ENCODE data around the gene APOO.

GRCh38 chrX:23805389-23805788, 102.3 kb downstream of the APOO start:
- TF ChIP-seq, protein P1, sequence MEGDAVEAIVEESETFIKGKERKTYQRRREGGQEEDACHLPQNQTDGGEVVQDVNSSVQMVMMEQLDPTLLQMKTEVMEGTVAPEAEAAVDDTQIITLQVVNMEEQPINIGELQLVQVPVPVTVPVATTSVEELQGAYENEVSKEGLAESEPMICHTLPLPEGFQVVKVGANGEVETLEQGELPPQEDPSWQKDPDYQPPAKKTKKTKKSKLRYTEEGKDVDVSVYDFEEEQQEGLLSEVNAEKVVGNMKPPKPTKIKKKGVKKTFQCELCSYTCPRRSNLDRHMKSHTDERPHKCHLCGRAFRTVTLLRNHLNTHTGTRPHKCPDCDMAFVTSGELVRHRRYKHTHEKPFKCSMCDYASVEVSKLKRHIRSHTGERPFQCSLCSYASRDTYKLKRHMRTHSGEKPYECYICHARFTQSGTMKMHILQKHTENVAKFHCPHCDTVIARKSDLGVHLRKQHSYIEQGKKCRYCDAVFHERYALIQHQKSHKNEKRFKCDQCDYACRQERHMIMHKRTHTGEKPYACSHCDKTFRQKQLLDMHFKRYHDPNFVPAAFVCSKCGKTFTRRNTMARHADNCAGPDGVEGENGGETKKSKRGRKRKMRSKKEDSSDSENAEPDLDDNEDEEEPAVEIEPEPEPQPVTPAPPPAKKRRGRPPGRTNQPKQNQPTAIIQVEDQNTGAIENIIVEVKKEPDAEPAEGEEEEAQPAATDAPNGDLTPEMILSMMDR (IDR thresholded peaks at IDR 0.05) = no peak
- no peak for TF ChIP-seq POLR2A (IDR thresholded peaks at IDR 0.05)
